COLO668 (cell line): Measurements from ENCODE around the gene CCDC177.
A peak's percentile ranks its signal among the peaks of the same experiment; 100 is the strongest.

Experiments
- DNase-seq: peaks from one replicate; lab custom pipeline; 2025; ENCODE audit not compliant: unreplicated experiment; lab: John Stamatoyannopoulos, UW

The CCDC177 gene

DNA sequence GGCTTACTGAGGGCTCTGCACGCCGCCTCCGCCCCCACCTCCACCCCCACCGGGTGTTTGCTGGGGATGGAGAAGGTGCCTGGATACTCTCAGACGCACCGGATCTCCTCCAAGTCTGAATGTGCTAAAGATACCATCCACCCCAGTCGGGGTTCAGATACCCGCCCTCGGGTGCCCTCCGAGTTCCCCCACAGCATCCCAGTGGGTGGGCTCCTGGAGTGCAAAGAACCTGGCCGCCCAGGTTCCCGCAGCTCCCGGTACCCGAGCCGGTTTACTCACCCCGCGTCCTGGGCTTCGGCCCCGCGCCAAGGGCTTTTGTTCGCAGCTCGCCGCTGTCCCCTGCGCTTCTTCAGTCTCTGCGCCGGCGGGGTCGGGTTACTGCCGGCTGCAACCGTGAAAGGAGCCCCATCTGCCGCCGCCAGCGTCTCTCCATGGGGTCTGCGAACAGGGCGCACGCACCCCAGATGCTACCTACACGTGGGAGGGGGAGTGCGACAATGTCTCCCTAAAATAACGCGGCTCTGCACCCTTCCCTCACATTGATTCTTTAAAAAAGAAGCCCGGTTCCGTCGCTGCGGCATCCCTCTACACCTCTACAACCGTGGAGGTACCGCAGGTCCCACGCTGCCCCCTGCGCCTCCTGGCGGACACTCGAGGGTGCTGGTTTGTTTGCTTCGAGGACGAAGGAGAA, at the start of gene CCDC177:
TSS of gene CCDC177 (minus strand) at position 609 of the 691 bp plus-strand sequence. CDS start 1,249 bp downstream, outside the sequence.
- DNase-seq: peak; percentile 93

DNA sequence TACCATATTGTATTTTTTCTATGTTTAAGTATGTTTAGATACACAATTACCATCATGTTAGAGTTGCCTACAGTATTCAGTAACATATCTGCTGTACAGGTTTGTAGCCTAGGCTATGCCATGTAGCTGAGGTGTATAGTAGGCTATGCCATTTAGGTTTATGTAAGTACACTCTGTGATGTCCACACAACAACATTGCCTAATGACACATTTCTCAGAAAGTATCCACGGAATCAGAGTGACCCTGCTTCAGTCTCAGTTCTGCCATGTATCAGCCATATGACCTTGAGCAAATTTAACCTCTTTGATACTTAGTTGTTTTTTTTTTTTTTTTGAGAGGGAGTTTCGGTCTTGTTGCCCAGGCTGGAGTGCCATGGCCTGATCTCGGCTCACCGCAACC, 49.5 kb upstream of the CCDC177 start:
- no peak for DNase-seq

DNA sequence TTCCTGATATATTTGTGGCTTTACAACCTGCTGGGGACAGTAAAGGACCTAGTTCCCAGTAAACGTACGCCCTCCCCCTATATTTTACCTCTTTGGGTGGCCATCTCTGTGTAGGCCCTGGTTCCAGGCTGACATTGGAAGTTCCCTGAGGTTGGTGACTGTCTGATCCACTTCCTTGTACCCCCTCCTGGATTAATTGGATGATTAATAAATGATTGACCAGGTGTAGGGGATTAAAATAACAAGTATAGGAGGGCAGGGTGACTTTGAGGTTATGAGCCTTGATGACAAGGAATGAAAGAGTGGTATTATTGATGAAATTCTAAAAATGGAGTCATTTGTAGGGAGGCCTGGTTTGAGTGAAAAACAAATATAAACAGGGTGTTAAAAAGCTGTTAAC, 46.3 kb upstream of the CCDC177 start:
- no peak for DNase-seq

DNA sequence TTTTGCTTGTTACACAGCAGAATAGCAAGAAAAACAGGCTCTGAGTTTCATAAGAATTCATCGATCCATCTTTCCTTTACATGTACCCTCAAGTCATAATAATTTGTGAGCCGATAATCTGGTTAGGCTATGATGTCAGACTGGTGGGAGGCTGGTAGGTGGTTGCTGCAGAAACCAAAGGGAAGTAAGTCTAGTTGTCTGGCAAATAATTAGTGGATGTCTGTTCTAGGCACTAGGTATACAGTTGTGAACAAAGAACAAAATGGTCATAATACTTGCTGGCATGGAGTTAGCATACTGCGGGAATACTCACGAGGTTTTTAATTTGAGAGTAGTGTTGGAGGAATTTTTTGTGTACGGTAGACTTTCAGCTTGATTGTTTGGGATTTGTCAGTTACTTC, 45.5 kb upstream of the CCDC177 start:
- no peak for DNase-seq

DNA sequence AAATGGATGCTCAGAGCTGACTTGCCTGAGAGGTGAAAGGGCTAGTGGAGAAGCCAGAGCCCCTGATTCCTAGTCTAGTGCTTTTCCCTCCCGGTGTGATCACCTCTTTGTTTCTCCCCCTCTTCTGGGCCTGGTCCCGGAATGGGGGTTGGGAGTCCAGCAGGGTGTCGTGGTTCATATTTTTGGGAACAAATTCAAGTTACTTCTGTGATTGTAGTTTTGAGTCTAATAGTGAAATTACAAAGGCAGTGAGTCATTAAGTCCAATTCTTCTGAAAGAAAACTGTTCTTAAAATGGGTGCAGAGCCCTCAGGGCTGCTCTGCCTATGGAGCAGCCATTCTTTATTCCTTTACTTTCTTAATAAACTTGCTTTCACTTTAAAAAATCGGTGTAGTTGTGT, 44.3 kb upstream of the CCDC177 start:
- no peak for DNase-seq

DNA sequence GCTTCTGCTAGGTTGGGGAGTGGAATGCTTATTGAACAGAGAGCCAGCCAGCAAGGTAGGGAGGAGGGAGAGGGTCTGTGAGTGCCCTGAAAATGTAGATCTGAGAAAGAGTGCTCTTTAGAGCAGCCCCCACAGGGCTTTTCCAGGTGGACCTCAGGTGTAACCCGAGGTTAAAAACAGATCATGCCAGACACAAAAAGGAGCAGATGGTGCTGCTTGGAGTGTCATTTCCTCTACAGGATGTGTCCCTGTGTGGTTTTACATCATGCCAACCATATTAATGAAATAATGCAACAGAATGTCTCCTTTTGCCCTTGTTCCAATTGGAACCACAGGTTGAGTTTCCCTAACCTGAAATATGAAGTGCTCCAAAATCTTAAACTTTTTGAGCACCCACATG, 43.1 kb upstream of the CCDC177 start:
- DNase-seq: peak; percentile 28

DNA sequence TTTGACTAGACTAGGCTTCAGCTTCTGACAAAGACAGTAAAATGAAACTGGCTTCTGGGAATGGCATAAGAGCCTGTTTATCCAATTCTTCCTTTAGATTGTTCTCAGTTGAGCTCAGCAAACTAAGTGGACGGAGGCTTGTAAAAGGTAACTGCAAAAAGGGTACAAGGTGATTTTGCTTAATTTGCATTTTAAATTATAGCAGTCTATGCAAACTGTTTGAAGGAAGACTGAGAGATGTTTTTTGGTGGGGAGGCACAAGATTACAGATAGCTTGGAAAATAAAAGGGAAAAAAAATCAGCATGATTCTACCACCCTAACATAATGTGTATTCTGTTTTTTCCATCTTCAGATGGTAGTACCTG, 41.7 kb upstream of the CCDC177 start:
- DNase-seq: no peak

DNA sequence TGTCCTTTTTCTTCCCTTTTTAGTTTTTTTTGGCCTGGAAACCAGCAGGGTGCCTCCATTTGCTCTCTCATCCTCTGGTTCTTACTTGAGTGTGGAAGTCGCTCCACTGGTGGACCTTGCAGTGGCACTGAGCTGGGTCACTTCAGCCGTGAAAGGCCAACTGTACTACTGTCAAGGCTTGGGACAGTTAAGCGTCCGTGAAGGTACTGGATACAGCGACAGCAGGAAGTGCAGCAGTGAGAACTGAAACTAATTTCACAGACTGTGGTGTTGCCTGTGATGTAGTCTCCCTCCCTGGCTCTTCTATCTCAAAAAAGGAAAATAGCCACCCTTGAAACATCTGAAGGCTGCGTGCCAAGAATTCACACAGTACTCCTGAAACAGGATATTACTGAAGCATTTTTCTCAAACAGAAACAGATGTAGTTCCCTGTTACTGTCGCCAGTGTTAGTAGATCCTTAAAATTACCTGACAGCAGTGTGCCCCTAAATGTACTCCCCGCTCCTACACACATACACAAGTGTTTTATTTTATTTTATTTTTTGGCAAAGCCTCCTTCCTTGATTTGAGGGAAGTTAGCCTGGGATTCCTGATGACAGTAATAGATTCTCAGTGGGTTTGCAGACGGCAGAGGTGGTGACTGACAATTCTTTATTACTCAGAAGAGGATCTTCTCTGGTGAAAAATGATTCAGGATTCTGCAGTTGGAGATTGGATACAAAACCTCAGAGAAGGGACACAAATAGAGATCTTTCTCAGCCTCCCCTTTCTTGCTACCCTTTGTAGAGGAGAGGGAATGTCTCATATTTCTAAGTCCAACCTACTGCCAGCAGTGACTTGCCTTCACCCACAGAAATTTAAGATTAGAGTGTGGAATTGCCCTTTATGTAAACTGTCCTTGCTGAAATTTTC, 41.1 kb upstream of the CCDC177 start:
- no peak for DNase-seq

DNA sequence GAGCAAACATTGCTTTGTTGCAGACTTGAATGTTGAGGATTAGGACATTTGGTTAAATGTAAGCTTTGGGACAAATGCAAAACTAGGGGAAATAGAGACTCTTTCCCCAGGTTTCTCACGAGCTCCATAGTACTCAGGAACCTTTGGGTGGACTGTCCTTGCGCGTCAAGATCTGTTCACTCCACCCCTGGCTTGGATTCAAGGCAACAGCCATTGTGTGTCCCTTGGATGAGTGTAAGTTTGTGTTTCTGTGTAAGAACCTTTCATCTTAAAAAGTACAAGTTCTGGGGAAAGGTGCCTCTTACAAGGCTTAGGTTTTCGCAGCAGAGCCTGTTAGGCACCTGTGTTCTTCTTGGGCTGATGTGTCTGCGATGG, 40.4 kb upstream of the CCDC177 start:
- no peak for DNase-seq

DNA sequence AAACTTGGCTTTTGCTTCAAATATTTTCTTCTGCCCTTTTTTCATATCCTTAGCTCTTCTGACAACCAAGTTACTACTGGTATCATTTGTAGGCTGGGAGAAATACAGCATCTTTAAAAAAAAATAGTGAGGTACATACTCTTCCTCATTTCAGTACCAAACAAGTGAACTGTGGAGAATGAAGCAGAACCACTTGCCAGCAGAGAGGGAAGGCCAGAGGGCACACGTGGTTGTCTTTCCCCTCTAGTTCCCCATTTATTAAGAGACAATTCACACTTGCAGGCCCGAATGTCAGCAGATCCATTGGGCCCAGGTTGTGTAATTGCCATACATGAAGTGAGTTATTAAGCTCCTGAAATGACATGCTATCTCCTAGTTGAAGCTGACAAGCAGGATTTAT, 39.9 kb upstream of the CCDC177 start:
- no peak for DNase-seq

DNA sequence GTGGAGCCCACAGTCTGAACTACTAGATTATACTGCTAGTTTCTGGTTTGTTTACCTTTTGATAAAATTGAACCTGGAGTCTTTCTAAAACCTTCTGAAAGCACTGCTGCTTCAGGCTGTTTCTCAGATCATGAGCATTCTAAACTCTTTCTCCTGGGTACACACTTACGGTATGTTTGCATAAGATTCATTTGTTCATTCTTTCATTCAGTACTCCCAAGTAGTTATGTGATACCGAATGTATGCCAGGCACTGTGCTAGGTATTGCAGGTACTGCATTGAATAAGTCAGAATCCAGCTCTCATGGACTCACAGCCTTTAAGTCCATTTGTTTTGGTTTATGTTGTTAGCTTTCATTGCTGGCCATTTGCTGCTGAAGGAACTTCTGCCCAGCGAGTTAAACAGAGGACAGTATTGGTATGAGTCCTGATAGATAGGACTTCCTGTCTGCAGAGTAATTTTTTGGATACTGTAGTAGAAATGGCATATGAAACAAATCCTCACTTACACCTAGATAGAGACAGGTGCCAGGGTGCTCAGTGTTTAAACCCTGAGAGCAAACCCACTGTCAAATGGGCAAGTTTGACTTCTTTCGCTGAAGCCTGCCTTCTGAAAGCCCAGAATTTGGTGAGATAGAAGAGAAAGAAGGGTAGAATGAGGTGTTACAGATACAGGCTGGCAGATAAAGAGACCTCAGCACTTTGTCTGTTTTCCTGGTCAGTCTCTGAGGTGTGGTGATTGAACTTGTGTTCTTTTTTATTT, 38.8 kb upstream of the CCDC177 start:
- DNase-seq: no peak

DNA sequence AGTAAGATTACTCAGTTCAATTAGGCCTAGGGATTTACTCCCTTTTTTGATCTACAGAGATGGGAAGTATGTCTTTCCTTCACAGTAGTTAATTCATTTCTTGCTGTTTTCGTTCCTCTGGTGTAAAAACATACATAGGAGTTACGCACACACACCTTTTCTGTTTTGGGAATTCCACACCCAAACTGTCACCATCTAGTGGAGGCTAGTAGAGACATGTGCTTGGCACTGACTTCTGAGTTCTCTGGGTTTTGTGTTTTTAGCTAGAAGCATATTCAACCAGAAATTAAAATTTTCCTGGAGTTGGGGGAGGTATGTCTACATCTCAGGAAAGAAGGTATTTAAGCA, 38.1 kb upstream of the CCDC177 start:
- DNase-seq: no peak

DNA sequence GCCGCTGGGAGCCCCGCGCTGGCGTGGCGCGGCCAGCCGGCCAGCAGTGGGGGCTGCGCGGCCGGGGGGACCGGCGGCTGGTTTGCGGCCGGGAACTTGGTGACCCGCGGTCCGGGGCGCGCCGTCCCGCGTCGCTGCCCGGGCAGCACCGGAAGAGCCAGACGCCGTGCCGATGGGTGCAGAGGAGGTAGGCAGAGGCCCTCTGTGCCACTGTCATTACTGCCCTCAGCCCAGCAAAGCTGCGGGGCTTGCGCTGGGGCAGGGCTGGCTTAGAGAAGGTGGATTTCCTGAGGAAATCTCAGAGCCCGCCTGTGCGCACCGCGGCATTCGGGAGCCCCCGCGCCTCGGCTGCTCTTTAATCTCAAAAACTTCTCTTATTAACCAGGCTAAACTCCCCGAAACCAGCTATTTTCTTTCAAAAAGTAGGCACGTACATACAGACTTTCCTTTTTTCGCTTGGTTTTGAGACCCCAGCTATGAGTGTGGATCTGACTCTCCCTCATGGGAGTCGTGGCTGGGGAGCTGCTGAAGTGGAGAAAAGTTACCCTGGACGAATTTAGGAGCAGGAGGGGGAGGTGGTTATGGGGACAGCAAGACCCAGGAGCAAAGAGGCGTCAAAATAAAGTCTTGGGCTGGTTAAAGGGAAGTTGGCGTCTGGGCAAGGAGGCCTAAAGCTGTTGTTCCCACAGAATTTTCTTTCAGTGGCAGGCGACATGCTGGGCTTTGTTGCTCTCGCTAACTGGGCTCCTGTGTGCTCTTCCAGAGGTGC, 37.5 kb upstream of the CCDC177 start:
- peak; percentile 80 for DNase-seq

DNA sequence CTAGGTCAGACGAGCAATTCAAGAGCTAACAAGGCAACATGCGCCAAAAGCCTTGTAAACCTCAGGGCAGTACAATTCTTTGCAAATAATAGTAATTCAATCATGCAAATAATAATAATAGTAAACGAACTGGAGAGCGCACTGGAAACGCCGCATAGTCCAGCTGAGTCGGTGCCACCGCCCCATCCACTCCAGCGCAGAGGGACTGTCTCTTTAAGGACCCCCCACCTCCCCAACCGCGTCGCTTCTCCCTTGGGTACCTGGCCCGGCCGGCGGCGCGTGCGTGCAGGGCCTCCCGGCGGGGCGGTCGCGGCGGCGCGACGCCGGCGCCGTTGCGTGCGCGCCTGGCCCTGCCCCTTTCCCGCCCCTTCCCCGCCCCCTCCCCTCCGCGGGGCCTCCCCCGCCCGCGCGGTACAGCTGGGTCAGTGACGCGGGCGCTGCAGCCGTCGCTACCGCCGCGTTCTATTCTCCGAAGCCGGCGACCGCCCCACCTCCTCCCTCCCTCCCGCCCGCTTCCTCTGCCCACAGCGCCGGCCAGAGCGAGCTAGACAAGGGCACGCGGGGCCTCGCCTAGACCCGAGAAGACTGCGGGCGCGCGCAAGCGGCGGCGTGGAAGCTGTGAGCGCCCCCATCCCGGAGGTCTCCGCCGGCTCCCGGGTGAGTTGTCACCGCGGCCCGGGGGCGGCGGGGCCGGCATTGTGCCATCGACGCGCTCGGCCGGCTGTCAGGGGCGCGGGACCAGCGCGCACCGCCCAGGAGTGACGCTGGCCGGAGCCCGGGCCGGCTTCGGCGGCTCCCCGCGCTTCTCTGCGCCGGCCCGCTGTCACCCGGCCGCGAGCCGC, 36.7 kb upstream of the CCDC177 start, which contains the start of gene SUSD6:
TSS of gene SUSD6 (plus strand) at position 425 of the 842 bp plus-strand sequence. CDS start 46,997 bp downstream, outside the sequence.
- peak; percentile 99 for DNase-seq

DNA sequence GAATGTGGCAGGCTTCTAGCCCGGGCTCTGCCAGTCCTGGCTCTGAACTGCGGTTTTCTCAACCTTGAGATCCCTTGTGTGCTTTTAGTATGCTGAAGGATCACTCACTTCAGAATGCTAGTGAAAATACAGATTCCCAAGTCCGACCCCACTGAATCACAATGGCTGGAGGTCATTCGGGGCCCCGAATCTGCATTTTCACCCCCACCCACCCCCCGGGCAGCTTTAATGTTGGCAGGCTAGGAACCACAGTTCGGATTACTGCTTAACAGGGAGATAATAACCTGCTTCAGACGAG, 36.2 kb upstream of the CCDC177 start:
- no peak for DNase-seq

DNA sequence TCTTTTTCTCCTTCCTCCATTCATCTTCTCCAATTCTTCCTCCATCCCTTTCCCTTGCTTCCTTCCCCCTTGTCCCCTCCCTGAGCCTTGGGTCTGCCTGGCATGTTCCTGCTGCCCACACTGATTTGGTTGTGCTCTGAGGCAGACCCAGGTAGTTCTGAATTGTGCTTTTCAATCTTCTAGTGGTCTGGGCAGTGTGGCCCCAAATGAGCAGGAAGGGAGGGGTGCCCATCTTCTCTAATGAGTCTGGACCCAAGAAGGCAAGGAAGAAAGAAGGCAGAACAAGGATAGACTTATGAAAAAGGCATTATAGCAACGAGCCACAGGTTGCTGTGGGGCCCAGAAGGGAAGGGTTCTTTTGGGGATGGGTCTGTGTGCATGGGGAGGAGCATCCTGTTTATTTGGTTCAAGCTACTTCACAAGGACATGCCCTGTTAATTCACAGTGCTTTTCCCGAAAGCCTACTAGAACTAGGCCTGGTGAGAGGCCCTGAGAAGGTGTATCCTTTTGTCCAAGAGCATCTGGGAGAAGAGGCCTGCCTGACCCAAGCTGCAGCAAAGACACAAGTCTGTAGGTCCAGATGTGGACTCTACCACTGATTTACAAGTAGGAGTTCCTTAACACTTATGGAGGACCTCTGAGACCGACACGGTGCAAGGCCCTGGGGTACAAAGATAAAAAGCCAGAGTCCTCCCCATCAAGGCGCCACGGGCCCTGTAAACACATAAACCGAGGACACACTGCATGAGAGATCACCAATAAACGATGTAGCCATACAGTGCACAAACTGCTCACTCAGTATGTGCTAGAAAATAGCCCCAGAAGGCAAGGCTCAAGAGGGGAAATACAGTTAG, 35.6 kb upstream of the CCDC177 start:
- no peak for DNase-seq

DNA sequence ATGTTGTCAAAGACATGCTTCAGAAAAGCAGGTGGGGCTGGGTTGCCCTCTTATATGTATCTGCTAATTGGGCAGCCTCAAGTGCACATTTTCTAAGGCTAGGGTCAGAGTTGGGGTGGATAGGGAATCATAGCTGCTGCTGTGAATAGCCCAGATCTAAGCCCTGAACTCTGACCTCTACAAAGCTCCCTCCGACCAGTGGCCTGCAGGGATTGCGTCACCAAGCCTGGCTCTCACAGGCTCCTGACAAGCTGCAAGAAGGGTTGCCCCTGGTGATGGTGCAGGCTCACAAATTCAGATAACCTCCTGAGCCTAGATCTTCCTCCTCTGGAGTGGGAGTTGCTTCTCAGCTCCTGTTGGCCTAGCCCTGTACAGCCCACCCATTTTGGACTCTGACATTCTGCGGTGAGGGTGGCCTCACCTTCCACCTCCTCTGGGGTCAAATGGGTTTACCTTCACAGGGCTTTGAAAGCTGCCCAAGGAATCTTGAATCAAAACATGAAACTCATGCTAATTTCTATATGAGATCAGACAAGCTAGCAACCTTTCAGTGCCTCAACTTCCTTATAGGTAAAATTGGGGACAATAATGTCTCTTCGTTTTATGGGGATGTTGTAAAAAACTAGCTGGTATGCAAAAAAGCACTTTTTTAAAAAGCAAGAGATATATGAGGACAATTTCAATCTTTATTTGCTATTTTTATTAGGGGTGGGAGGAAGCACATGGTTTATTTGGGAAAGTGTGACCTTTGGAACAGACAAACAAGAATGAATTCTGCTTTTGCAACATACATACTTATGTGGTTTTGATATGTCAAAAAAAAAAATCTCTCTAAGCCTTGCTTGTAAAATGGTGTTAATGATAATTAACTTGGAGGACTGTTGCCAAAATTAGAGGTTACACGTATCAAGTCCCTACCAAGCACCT, 31.9 kb upstream of the CCDC177 start:
- DNase-seq: no peak

DNA sequence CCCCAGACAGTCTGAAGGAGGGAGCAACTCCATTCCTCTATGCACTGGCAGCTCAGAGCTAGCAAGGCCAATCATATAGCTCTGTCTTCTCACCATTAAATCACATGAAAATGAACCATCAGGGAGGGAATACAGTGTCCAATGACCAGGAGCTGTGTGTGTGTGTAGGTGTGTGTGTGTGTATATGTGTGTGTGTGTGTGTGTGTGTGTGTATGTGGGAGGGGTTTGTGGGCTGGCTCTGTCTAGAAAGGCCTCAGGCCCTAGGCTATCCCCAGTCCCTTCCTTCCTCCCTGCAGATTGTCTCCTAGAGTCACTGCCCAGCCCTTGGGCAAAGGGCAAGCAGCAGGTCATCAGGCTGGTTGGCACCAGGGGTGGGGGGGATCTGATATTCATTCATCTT, 31.1 kb upstream of the CCDC177 start:
- no peak for DNase-seq
